SU-DHL-6 (cell line): Measurements from ENCODE around the gene PLA2G6.

Experiments
- EZH2phosphoT487 ChIP-seq: fragments of 200-600 bp; sonication (generic), shearing (Covaris generic); conservative IDR thresholded peaks from 2 replicates; pipeline ENCODE4 v1.6.1; 2018; ENCODE audit warnings: mild to moderate bottlenecking, antibody characterized with exemption, low read length, moderate library complexity, mixed read lengths
- TF ChIP-seq, protein P1 (sequence below): fragments of 200-600 bp; sonication (generic); IDR thresholded peaks from one replicate; pipeline ENCODE4 v1.5.1; 2017; ENCODE audit warnings: antibody characterized with exemption, mild to moderate bottlenecking, low read length, moderate library complexity; ENCODE audit not compliant: insufficient read depth, poor library complexity, severe bottlenecking

DNA sequence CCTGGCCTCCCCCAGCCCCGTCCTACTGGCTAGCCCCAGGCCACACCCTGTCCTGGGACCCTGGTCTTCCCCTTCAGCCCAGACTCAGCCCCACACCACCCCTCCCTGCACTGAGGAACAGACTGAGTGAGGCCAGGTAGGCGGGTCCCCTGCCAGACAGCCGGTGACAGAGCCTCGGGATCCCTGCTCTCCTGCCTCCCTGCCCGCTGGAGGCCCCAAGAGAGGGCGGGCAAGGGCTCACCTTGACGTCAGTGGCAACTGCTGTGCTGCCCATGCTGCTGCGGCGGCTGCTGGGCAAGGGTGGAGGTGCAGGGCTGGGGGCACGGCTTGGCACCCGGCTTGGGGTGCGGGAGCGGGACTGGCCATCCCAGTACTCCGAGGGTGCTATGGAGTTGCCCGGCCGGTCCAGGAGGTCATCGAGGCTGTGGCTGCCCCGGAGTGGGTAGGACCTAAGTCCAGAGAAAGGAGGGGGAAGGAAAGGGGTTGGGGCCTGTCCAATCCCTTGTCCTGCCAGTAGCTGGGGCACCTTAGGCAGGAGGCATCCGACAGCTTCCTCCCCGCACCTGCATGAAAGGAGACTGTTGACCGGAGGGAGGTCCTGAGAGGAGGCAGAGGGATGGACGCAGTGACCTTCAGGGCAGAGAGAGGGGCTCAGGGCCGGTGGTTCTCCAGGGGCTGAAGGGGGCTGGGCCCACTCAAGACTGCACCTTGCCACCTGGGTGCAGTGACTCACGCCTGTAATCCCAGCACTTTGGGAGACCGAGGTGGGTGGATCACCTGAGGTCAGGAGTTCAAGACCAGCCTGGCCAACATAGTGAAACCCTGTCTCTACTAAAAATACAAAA is 95.4 kb downstream of the PLA2G6 start:
- TF ChIP-seq, protein P1, sequence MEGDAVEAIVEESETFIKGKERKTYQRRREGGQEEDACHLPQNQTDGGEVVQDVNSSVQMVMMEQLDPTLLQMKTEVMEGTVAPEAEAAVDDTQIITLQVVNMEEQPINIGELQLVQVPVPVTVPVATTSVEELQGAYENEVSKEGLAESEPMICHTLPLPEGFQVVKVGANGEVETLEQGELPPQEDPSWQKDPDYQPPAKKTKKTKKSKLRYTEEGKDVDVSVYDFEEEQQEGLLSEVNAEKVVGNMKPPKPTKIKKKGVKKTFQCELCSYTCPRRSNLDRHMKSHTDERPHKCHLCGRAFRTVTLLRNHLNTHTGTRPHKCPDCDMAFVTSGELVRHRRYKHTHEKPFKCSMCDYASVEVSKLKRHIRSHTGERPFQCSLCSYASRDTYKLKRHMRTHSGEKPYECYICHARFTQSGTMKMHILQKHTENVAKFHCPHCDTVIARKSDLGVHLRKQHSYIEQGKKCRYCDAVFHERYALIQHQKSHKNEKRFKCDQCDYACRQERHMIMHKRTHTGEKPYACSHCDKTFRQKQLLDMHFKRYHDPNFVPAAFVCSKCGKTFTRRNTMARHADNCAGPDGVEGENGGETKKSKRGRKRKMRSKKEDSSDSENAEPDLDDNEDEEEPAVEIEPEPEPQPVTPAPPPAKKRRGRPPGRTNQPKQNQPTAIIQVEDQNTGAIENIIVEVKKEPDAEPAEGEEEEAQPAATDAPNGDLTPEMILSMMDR: no peak
- TF ChIP-seq EZH2phosphoT487: no peak
